ENCODE data around the gene MRTFA.

GRCh38 chr22:40432625-40433024, 203.9 kb downstream of the MRTFA start:
- TF ChIP-seq, protein P1, sequence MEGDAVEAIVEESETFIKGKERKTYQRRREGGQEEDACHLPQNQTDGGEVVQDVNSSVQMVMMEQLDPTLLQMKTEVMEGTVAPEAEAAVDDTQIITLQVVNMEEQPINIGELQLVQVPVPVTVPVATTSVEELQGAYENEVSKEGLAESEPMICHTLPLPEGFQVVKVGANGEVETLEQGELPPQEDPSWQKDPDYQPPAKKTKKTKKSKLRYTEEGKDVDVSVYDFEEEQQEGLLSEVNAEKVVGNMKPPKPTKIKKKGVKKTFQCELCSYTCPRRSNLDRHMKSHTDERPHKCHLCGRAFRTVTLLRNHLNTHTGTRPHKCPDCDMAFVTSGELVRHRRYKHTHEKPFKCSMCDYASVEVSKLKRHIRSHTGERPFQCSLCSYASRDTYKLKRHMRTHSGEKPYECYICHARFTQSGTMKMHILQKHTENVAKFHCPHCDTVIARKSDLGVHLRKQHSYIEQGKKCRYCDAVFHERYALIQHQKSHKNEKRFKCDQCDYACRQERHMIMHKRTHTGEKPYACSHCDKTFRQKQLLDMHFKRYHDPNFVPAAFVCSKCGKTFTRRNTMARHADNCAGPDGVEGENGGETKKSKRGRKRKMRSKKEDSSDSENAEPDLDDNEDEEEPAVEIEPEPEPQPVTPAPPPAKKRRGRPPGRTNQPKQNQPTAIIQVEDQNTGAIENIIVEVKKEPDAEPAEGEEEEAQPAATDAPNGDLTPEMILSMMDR (IDR thresholded peaks at IDR 0.05) = no peak
- no peak for TF ChIP-seq POLR2A (IDR thresholded peaks at IDR 0.05)
